ENCODE data around the gene NXN.

DNA sequence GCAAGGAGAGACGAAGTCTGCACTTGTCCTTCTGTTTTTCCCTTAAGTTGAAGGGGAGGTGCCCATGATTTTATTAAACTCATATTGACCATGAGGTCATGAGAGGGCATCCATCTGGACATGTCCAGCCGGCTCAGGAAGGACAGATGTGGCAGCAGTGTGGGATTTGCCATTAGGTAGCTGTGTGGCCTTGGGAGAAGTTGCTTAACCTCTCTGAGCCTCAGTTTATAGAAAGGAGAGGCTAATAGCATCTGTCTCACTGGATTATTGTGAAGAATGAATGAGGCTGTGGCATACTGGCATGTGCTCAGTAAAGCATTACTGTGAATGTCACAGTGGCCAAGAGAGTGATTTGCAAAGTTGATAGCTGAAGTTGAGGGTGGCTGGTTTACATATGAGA lies 18.5 kb upstream of the NXN start:
- no peak for TF ChIP-seq EP300 (IDR thresholded peaks at IDR 0.05; ENCODE audit: low read depth)
- no peak for TF ChIP-seq POLR2A (IDR thresholded peaks at IDR 0.05)
- TF ChIP-seq, protein P1, sequence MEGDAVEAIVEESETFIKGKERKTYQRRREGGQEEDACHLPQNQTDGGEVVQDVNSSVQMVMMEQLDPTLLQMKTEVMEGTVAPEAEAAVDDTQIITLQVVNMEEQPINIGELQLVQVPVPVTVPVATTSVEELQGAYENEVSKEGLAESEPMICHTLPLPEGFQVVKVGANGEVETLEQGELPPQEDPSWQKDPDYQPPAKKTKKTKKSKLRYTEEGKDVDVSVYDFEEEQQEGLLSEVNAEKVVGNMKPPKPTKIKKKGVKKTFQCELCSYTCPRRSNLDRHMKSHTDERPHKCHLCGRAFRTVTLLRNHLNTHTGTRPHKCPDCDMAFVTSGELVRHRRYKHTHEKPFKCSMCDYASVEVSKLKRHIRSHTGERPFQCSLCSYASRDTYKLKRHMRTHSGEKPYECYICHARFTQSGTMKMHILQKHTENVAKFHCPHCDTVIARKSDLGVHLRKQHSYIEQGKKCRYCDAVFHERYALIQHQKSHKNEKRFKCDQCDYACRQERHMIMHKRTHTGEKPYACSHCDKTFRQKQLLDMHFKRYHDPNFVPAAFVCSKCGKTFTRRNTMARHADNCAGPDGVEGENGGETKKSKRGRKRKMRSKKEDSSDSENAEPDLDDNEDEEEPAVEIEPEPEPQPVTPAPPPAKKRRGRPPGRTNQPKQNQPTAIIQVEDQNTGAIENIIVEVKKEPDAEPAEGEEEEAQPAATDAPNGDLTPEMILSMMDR (IDR thresholded peaks at IDR 0.05): no peak
- TF ChIP-seq POLR2AphosphoS5 (IDR thresholded peaks at IDR 0.05): no peak

Measured in transverse colon (tissue), 4 donors.